ENCODE data around the gene PODXL2.
"Not testable (repeated sequence)": the region's sequence is repeated elsewhere in the genome, so short reads cannot be mapped to it uniquely, and the experiment has no call there.

Gene PODXL2

GRCh38 chr3:127629467-127630403 is 750 bp downstream of the PODXL2 start:
- no peak for DNase-seq (ENCODE audit: low read depth, low spot score)

DNA sequence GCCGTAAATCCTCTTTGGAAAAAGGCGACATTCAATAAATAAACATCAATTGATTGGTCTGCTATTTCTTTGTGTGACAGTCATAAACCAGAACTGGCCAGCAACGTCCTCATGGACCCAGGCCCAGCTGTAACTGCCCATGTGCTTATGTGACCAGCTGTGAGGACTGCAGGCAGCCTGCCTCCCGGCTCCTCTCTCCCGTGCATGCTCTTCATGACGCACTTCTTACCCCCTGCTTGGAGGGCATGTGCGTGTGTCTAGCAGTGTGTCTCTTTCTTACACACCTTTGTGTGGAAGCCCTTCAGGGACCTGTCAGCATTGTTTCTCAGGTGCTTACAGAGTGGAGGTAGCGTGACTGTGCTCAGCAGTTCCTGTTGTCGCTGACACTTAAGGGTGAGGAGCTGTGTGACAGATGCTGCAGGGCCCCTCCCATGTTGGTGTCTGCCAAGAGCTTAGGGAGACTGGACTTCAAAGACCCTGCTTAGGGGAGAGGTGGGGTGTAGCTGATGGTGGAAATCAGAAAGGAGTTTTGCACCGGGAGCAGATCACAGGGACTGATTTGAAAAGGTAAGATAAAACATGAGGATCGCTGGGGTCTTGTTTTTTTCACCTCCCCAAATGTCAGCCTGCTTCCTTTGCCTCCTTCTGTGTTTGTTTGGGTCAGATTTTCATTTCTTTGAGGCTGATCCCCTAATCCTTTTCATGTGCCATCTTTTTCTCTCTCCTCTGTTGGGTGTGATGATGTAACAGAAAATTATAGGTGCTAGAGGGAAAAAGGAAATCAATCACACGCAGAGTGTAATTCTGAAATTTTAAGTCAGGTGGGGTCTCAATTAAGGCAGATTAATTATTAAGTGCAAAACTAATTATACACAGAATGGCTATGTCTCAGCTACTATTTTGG is 2.1 kb downstream of the PODXL2 start:
- DNase-seq (ENCODE audit: low read depth, low spot score), result no peak

GRCh38 chr3:127632035-127632820 is 3.2 kb downstream of the PODXL2 start:
- DNase-seq (ENCODE audit: low read depth, low spot score), result no peak

DNA sequence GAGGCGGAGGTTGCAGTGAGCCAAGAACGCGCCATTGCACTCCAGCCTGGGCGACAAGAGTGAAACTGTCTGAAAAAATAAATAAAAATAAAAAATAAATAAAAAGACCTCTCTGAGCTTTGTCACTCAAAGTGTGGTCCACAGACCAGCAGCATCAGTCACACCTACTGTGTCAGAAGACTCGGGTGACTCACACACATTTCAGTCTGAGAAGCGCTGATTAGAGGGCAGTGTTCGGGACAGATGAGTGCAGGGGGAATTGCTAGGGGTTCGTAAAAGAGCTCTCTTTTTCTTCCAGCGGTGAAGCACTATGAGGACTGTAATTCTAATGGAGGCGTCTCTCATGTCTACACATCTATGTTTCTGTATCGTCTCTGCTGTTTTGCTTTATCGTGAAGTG is 5.7 kb downstream of the PODXL2 start:
- no peak for DNase-seq (ENCODE audit: low read depth, low spot score)

DNA sequence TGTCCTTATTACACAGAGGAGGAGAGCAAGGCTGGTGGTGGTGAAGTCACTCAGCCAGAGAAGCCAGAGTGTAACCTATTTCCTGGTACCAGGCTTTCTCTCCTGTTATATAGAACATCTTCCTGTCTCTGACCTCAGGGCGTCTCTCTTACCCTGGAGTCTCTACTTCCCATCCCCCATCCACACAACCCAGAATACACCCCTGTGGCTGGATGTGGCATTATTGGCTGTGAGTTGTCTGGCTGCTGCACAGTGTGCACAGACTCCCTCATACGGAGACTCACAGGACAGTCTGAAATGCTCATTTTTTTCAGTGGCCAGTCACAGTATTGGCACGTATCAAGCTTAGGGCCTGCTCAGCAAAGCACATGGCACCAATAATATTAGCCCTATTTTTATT is 8.6 kb downstream of the PODXL2 start:
- no peak for DNase-seq (ENCODE audit: low read depth, low spot score)

DNA sequence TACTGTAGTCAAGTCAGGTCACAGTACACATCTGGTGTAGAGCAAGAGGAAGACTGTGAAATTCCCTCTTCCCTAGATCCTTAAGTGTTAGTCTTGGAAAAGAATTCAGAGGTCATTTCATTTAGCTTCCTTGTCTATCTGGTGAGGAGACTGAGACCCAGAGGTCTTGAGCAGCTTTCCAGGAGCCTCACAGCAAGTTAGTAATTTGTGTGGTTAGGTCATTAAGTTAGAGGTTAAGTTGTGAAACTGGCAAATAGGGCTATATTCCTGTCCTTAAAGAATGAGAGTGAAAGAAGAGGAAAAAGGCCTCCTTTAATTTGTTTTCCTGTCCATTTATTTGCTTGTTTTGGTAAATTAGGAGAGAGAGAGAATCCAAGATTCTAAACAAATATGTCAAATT is 9.0 kb downstream of the PODXL2 start:
- DNase-seq (ENCODE audit: low read depth, low spot score), result no peak

GRCh38 chr3:127639173-127640041 is 10.4 kb downstream of the PODXL2 start:
- DNase-seq (ENCODE audit: low read depth, low spot score), result no peak

GRCh38 chr3:127640042-127640355 is 11.0 kb downstream of the PODXL2 start:
- no peak for DNase-seq (ENCODE audit: low read depth, low spot score)

DNA sequence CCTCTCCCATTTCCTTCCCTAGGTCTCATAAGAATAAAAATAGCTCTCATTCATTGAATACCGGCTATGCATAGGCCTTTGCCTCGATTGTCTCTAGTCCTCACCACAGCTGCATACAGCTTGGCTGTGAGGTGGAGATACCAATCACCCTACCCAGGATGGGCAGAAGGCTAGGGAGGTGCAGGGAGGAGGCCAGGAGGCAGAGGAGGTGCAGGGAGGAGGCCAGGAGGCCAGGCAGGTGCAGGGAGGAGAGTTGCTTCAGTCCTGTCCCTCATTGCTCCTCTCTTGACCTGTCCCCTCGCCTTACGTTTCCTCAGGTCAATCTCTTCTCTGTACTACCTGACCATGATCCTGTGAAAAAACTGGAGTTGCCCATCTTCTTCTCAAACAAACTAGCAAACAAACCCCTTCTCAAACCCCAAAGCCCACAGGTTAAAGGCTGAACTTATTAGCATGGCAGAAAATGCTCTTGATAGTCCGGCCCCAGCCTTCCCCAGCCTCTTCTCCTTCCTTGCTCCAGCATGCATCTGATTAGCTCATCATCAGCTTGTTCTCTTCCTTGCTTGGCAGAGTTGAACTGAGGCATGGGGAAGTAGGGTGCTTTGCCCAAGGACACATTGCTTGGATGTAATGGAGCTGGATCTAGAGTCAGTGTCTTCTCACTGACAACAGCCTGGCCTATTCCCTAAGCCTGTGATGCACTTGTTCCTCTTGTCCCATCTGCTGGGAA is 15.8 kb downstream of the PODXL2 start:
- DNase-seq (ENCODE audit: low read depth, low spot score), result no peak

GRCh38 chr3:127645371-127646015 is 16.5 kb downstream of the PODXL2 start:
- DNase-seq (ENCODE audit: low read depth, low spot score), result no peak

DNA sequence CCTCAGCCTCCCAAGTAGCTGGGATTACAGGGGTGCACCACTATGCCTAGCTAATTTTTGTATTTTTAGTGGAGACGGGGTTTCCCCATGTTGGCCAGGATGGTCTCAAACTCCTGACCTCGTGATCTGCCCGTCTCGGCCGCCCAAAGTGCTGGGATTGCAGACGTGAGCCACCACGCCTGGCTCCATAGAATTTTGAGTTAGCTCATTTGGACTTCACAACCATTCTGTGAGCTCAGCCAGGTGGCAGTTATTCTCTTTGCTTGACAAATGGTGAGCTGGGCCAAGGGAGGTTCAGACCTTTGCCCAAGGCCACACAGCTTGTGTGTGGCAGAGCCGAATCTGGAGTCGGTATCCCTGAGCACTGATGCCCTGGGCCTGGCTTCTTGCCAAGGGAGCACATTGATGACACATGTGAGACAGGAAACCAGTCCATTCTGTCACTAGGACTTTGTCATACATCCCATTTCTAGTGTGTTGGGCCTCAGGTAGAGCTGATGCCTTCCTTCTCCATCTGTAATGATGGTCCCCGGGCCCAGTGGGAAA is 17.6 kb downstream of the PODXL2 start:
- no peak for DNase-seq (ENCODE audit: low read depth, low spot score)

GRCh38 chr3:127647166-127647844 is 18.3 kb downstream of the PODXL2 start:
- no peak for DNase-seq (ENCODE audit: low read depth, low spot score)

DNA sequence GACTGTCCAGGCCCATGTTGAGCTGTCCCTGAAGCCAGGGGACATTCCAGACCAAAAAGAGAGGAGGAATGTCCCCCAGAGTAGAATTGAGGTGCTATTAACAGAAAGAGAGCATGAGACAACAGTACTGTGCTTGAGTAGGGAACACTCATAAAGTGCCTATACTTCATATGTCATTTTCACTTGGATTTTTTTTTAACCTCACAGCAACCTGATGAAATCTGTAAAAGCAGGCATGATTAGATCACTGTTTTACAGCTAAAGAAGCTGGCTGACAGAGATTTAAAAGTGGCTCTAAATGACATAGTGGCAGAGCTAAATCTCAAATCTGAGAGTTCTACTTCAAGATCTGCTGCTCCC is 18.8 kb downstream of the PODXL2 start:
- no peak for DNase-seq (ENCODE audit: low read depth, low spot score)

DNA sequence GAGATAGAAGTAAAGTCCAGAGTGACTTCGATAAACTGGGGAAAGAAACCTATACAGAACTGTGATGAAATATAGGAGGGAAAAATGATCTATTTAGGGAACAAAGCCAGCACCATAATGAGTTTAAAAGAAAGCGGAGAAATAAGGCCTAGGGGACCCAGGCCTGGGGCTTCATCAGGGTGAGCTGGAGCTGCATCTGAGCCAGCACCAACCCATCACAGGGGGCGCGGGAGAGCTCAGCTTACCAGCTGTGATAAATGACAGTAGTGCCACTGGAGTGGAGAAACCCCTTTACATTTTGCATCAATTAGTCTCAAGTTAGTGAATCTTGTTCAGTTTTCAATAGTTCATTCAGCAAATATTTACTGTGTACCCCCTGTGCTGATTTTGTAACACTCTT is 21.3 kb downstream of the PODXL2 start:
- DNase-seq (ENCODE audit: low read depth, low spot score), result no peak

GRCh38 chr3:127651516-127652172 is 22.7 kb downstream of the PODXL2 start:
- DNase-seq (ENCODE audit: low read depth, low spot score), result no peak

DNA sequence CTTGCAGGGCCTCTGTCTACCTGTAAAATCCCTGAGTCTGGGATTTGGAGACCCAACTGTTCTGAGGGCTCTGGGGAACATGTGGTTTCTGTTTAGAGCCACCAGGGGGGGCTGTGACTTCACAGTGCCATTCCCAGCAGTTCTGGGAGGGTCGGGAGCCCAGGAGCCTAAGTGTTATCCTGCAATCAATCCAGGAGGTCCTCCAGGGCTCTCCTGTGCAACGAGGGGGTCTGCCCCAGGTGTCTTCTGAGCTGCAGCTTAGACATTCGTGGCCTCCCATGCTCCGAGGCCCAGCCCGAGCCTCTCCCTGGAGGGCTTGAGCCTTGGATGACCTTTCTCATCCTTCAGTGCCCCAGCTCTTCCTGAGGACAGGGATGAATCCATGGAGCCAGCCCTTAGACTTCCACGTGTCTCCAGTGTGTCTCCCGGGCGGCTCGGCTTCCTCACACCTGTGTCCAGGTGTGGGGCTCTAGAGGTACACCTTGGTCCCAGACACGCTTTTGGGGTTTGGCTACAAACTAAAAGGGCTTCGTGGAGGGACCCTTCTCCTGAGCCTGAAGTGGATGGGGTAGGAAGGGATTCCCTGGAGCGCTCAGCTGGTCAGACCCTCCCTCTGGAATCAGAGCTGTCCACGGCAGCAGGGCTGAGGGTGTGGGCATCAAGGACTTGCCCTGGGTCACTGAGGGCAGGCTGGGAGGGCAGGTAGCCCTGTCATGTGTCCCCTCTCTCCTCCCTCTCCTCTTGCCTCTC is 23.4 kb downstream of the PODXL2 start:
- peak; percentile 33 for DNase-seq (ENCODE audit: low read depth, low spot score)

- no peak for DNase-seq (ENCODE audit: low read depth, low spot score)
Measured at GRCh38 chr3:127654374-127654773, 25.4 kb downstream of the PODXL2 start.

- DNase-seq (ENCODE audit: low read depth, low spot score), result not testable (repeated sequence)
Measured at GRCh38 chr3:127654993-127655392, 26.0 kb downstream of the PODXL2 start.

Data from smooth muscle cell of the brain vasculature (primary cell).